Activated gamma-delta T cell treated with anti-CD3 and anti-CD28 coated beads, Interleukin-2, amount 50 U/mL, for 16 hours (primary cell): ENCODE results near the gene LYRM4.

Source experiments
- DNase-seq: peaks from one replicate; pipeline ENCODE4 v3.0.0-alpha.2; 2020; ENCODE audit warnings: low read depth

LYRM4 gene

DNA sequence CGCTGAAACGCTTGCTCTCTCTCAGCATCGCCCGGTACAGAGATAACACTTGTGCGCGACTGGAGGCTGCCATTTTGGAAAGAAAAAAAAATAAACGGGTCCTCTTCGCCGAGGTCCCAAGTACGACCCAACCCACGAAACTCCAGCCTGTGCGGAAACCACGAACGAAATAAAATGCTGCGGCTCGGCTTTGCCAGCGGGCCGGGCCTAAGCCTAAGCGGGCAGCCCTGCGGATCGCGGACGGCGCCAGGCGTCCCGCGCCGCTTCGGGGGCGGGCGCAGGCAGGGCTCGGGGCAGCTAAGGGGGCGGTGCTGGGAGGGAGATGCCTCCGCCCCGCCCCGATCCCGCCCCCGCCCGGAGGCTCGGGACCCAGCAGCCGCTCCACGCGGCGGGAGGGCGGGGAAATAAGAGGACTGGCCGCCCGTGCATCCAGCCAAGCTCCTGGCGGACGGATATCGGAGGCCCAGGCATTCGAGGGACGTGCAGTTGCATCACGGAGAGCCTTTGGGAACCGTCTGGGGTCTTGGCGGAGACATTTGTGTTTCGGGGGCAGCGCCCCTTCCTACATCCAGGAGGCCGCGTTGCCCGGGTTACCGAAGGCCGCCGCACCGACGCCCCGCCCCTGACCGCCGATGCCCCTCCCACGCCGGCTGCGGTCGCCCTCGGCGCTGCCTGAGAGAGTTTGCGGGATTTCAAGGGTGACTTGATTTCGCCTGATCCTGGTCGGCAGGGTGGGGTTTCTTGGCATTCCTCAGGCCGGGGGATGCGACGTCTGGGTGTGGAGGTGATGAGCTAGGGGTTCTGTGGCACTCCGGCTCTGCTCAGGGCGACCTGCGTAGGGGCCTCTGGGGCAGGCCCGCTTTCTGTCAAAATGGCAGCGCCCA is at the start of gene LYRM4, which contains the start of gene FARS2:
LYRM4 (minus strand) TSS at position 290 of the 884 bp plus-strand sequence; CDS start at position 73, 217 bp downstream.
FARS2 (plus strand) TSS at position 853 of the 884 bp plus-strand sequence.
- peak; percentile 85 for DNase-seq

DNA sequence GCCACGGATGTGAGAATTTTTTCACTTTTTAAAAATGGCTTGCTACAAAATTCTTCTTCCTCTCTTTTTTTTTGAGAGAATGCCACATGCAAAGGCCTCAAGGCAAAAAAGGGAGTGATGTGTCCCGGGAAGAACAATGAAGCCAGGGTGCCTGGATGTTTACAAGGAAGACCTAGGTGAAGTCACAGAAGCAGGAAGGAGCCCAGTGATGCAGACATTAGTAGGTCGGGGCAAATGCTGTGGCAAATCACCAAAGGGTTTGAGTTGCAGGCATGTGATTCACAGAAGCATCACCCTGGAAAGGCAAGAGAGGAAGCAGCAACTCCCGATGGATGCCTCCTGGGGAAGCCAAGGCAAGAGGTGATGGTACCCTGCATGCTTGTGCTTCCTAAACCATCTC is 47.3 kb upstream of the LYRM4 start:
- DNase-seq = no peak

DNA sequence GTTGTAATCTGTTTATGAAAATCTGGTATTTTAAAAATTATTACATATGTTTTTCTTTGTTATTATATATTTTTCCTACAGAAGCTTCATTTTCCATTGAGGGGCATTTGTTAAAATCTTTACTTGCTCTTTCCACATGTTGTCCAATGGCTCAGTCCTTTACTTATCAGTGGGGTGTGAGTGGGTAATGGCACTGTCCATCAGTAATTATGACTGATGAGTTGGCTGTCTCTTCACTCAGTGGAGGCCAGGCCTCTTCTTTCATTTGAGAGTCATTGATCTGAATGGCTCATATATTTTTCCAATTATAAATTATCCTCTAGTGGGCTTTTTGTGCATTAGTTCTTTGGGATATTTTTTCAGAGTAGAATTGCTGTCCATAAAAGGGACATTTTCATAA is 46.3 kb upstream of the LYRM4 start:
- DNase-seq = no peak

DNA sequence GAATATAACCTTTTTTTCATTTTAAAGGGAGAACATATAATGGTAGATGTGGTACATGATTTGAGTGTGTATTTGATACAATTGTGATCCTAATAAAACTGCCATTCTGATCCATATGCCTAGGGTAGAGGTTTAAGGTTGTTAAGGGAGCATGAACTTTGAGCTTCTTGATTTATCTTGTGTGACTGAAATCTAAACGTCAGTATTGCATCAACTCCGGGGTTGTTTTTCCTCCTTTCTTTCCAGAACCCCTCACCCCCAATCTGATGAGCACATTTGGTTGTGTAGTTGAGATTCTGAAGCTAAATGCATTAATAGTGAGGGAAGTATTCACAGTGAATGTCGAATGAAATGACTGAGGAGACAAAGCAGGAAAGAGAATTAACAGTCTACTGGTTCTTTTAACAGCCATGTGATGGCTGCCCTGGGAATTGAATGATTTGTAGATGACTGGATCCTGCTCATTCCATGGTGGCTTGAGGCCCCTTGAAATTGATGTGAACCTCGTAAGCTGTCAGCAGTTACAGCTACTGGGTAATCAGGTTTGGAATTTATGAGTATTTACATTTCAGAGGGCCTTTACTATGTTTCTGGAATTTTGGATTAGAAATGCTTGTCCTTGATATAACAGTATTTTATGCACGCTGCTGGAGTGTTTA is 45.3 kb upstream of the LYRM4 start:
- DNase-seq = no peak

DNA sequence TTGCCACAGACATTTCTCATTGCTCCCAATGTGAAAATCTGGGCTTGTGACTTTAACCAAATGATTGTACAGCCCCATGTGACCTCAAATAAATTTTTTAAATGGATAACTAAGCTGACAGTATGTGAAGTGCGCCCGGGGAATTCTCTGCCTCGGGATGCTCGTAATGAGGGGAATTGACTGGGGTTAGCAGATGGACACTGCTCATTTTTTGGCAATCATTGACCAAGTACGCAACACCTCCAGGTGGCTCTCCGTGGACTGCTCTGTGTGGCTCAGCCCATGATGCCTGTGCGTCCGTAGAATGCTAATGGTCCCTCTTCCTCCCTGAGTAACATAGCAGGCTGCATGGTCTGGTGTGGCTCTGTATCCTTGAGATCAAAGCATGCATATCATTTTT is 42.9 kb upstream of the LYRM4 start:
- DNase-seq = no peak

DNA sequence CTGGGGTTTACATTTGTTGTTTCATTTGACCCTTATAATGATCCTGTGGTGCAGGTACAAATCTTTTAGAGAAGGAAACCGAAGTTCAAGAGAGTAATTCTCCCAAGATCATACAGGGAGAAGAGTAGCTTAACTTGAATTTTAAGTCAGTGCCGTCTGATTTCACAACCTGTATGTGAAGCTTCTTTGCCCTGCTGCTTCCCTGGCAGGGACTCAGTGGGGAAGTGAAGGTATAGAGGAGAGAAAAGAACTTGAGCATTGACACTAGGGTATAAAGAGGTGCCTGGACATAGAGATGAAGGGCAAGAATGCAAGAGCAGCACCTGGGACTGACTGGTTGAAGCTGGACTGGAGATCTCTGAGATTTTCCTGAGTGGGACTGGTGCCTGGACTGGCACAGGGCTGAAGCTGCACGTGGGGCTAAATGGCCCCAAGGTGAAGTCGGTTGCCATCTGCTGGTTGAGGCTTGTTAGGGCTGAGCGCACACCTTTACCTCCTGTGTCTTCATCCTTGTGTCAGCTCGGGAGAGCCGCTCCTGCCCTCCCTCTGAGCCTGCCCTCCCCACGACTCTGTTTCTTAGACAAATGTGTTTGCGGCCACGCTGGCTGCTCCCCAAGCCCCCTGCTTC is 42.4 kb upstream of the LYRM4 start:
- DNase-seq = peak; percentile 17

DNA sequence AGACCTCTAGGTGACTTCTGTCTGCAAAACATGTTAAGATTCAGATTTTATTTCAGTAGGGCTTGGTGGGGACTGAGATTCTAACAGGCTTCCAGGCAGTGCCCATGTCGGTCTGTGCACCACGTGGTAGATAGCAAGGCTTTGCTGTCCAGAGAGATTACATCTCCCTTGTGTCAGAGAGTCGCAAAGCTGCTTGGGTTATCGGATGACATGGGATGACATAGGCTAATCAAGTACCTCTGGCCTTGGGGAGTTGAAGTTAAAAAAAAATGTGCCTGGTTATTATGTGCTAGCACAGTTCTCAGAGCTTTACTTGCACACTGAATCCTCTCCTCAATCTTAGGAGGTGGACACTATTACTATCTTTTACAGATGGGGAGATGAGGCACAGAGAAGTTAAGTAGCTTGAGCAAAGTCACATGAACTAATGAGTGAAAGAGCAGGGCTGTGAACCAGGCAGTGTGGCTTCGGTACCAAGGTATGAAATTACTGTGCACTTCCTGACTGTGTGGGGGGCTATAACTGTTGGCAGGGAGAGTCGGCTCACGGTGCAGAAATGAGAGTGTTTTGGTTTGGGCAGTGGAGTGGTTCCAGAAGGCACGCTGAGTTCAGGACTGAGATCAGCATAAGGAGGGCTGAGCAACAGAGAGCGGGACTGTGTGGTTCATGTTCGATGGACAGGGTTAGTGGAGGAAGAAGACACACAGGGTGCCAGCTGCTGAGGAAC is 41.6 kb upstream of the LYRM4 start:
- DNase-seq = peak; percentile 2

DNA sequence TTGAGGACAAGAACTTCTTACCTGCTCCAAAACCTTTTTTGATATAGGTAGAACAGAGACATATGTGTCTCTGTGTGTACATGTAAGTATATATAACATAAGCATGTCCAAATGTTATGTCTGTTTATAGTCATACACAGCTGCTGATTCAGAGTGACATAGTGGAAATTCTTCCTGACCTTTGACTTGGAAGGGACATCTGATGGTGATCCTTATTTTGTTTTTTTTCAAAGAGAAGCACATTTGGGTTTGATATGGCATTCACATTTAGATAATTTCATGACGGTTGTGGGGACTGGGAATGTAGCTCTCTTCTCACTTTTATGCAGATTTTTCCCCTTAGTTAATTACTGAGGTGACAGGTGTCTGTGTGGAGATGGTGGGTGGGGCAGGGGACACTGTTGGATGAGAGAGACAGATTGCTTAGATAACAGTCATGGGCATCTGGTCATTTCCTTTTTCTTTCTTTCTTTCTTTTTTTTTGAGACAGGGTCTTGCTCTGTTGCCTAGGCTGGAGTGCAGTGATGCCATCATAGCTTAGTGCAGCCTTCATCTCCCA is 39.5 kb upstream of the LYRM4 start:
- DNase-seq = no peak

DNA sequence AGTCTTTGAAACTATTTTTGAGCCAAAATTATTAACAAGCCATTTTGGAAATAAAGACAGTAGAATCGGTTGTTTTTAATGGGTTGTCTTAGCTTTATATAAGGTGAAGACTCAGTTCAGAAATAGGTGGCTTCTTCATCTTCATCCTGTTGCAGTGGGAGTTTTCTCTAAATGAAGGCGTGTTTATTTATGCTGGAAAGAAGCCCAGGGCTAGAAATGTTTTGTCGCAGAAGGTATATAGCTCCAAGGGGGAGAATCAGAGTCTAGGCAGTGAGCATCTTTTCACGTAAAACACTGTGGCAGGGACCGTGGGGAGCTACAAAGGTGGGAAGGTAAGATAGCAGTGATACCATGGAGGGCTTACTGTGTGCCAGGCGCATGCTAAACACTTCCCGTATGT is 34.9 kb upstream of the LYRM4 start:
- no peak for DNase-seq

DNA sequence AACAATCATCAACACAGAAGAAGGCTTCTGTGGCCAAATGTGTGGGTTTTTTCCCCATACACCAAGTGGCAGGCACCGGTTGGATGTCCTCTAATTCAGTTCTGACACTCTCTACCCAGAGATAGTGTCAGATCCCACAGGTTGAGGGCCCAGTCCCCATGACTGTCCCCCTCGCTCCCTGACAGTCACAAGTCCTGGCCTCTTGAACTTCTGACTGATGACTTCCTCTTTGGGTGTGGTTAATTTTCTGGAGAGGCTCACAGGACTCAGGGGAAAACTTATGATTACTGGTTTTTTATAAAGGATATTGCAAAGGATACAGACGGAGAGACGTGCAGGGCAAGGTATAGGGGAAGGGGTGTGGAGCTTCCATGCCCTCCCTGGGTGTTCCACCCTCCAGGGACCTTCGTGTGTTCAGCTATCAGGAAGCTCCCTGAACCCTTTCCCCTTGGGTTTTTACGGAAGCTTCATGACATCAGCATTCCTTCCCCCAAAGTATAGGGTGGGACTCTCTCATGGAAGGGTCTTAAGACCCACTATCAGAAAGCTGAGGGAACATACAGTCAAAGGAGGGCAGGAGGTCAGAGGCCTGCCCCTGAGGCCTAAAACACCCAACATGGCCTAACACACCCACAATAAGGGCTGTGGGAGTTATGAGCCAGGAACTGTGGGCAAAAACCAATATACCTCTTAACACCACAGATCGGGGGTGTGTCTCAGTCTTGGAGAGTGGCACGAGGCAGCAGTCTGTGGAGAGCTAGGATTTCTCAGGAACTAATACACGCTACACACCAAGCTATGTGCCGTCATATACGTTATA is 33.9 kb upstream of the LYRM4 start:
- no peak for DNase-seq

DNA sequence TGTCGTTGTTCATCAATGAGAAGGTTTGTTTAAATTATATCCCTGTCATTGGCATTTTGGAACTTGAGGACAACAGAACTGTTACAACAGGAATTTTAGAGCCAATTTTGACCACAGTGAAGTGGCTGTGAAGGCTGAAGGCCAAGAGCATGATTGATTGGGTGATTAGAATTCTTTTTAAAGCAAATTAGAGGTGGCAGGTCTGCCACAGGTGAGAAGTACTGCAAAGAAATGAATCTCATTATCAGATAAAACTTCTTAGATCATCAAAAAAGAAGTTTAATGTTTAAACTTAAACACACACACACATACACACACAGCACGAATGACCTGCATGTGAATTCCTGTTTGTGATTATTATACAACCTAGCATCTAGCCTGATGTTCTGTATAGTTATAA is 32.9 kb upstream of the LYRM4 start:
- no peak for DNase-seq

DNA sequence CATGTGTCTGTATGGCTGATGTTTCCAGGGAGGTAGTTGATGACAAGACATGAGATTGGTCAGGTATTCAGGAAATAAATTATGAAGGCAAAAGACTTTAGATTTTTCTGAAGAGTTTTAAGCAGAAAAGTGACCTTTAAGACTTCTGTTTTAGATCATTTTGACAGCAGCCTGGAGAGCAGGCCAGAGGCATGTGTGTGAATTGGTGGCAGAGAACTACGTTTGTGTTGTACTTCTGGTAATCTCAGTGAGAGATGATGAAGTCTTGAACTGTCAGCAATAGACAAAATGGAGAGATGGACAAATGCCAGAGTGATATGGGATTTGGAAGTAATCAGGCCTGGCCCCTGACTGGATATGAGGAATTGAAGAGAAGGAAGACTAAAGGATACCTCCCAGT is 31.4 kb upstream of the LYRM4 start:
- no peak for DNase-seq

DNA sequence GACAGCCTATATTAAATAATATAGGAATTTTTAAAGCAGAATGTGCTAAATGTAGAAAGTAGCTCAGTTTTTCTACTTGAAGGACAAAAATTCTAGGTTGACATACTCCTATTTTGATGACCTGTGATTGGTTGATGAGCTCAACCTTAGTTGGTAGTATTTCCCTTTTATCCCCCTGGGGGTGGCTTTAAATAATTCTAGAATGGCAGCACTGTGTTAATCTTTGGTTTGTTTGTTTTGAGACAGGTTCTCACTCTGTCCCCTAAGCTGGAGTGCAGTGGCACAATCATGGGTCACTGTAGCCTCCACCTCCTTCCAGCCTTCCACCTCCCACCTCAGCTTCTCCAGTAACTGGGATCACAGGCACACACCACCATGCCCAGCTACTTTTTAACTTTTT is 29.8 kb upstream of the LYRM4 start:
- no peak for DNase-seq

DNA sequence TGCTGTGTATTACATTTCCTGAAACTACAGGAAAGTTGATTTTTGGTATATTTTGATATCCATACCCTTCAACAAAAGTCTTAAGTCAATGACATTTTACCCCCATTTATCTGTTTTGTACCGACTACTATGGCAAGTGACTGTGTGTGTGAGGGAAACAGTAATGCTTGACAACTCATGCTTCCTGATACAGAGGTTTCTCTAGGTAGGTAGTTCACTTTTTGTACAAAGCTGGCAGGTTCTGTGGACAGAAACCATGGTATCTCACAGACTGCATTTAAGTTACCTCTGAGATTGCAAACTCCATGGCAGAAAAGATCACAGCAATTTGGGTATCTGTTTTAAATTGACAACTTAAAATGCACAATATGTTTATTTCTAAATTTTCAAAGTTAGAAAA is 29.3 kb upstream of the LYRM4 start:
- no peak for DNase-seq

DNA sequence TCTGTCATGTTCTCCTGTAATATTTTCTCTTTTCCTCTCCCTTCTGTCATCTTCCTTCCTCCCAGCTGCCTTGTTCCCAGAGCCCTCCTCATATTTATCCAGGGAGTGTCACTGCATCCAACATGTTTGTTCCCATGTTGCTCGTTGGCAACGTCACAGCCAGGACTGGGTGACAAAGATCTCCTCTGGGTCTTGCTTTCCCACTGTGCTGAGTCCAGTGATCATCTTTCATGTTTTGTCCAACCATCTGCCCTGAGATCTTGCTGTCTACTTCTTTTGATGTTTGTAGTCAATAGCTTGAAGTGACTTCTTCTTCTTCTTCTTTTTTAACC is 27.2 kb upstream of the LYRM4 start:
- DNase-seq = no peak

DNA sequence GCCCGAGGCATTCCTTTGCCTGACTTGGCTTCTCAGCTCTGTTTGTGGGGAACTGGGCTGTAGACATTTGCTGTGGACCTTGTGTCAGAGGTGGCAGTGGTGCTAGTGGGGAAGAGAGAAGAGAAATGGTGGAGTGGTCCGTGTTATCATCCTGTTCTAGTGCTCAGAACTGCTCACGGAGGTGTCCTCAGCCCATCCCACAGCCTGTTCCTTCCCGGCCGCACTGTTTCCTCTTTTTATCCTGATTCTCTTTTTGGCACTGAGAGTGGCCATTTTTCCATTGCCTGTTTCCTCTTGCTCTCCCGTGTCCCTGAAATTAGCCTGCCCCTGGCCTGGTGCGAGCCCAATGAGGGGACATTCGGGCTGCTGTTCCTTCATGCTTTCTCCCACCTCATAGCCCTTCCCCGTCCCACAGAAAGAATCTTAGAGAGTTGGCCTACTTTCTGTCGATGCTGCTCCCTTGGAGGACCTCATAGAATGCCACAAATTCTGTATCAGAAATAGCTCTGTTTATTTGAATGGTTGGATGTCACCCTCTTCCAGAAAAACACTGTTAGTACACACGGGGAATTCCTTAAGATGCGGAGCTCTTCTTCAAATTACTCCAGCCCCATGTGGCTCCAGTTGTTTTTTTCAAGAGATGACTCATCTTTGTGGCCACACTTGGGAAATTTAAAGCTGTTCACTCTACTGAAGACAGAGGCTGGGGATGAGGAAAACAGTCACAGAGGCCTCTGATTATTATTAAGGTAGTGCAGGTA is 26.6 kb upstream of the LYRM4 start:
- no peak for DNase-seq

DNA sequence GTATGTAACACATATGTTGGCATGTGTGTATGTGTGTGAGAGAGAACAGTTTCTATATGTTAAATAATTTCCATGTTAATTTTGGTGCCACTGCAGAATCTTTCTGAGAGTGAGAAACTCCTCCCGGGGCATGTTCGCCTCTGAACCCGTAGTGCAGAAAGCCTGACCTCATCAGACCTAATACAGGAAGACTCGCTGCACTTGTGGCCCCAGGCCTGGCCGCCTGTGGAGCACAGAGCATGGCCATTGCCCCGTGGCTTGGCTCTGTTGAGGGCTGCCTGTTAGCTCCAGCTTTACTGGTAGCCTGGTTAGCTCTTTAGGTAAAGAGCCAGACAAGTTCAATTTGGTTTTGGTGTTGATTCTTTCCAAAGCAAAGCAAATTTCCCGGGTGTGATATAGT is 26.0 kb upstream of the LYRM4 start:
- DNase-seq = no peak

DNA sequence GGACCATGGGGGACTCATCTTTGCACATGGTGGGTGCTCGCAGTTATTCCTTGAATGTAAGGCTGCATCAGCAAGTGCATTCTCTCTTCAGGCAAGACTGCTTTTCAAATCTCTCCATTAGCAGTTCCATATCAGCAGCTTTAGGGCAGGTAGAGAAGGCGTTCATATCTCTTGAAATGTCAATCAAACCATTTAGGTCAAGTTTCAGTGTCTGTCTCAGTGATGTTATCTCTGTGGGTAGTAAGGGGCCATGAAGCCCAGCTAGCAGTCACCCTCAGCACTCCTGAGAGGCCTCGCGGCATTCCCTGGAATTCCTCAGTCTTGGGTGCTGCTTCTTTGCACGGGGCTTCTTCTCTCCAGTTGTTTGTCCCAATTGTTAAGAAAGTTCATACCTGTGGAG is 24.8 kb upstream of the LYRM4 start:
- no peak for DNase-seq

DNA sequence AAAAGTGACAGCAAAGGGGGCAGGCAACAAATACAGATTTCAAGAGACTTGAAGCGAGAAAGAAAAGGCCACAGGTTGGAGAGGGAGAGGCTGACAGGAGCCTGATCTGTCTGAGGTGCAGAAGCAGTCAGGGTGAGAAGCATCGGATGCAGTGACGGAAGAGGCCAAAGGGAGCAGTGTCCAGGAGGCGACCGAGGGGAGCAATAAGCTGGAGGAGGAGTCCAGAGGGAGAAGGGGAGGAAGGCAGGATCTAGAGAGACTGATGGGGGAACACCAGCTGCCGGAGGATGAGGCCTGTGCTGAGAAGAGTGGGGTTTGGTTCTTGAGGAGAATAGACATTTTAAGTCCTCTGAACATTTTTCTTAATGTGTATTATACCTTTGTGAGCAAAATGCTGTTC is 24.3 kb upstream of the LYRM4 start:
- no peak for DNase-seq

DNA sequence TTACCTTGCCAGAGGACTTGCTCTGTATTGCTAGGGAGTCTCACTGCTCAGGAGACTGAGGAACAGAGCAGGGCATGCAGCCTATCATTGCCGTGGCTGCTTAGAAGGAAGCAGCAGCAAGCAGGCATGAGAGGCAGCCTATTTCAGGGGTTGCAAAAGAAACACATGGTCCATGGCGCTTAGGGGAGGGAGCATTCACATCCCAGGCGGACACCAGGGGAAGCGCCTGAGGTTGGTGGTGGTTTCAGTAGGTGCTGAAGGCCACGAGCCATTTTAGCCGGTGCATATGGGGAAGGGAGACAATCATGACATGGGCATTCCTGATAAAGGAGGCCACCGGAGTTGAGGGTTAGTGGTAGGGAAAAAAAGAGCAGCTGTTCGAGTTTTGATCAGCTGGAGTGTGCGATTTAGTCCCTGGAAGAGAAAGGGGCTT is 21.5 kb upstream of the LYRM4 start:
- DNase-seq = no peak

DNA sequence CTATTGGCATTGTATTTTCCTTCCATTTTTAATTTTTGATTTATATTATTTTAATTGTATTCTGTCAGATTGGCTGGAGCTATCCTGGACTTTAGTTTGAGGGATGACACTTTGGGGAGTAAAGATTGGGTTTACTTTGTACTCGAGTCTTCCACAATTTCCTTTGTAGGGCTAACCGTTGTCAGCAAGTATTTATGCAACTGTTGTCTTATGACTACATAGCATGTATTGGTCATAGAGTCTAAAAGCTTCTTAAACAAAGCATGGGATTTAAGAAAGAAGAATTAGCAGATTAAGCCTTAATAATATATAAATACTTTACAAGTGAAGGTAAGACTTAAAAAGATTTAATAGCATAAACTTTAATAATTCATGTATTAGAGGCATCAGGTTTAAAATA is 20.2 kb upstream of the LYRM4 start:
- no peak for DNase-seq
